Panc1 (cell line): ENCODE results near the gene KRT84. TPM values are rescaled to one million over a fixed set of nuclear protein-coding genes. Genes with fewer than 3 reads are reported as not detected.

ENCODE experiments used
- ATAC-seq: fragments of 200-7000 bp; cut with Tn5 transposase; 2 replicates; pipeline ENCODE4 v1.9.1; 2020; ENCODE audit warnings: mild to moderate bottlenecking, moderate library complexity
- BruUV-seq: library from RNA; stranded (reverse); fragments of 400-500 nt; replicated peaks from 2 replicates; lab custom pipeline; 2021; lab: Mats Ljungman, UMichigan
- CTCF ChIA-PET: fragments of 300-600 bp; sonication (Branson Sonifier 250); formaldehyde crosslinking; loops from one replicate; lab custom pipeline; 2022; ENCODE audit warnings: antibody characterized with exemption; lab: Charles Lee
- POLR2A ChIA-PET: fragments of 300-600 bp; sonication (Branson Sonifier 250); formaldehyde crosslinking; loops from one replicate; lab custom pipeline; 2022; ENCODE audit warnings: antibody characterized with exemption; lab: Charles Lee
- DNase-seq: peaks from one replicate; pipeline ENCODE4 v3.0.0-alpha.2; 2010; ENCODE audit warnings: low read depth, low spot score
- H3K27ac ChIP-seq: 2 replicates; pipeline ENCODE4 v1.5.1; 2011; ENCODE audit warnings: mild to moderate bottlenecking, low read length, inconsistent platforms
- H3K27me3 ChIP-seq: fragments of 200-500 bp; sonication (Bioruptor generic); 2 replicates; pipeline ENCODE4 v1.6.0; 2014; ENCODE audit warnings: low read length, inconsistent platforms; ENCODE audit not compliant: control insufficient read depth, insufficient read depth
- H3K36me3 ChIP-seq: fragments of 200-500 bp; sonication (Bioruptor generic); 2 replicates; pipeline ENCODE4 v1.5.1; 2014; ENCODE audit warnings: inconsistent platforms, mild to moderate bottlenecking, low read length, moderate library complexity; ENCODE audit not compliant: control insufficient read depth, insufficient read depth
- H3K4me1 ChIP-seq: 2 replicates; pipeline ENCODE4 v1.5.1; 2011; ENCODE audit warnings: inconsistent platforms, mild to moderate bottlenecking, low read length, moderate library complexity; ENCODE audit not compliant: control insufficient read depth, insufficient read depth
- H3K4me3 ChIP-seq, 2 experiments: 2 replicates each; pipeline ENCODE4 v1.5.1; 2011 to 2012; ENCODE audit warnings: low read depth in 2 of 2, low read length in 2 of 2, mild to moderate bottlenecking in 2 of 2, inconsistent platforms in 1 of 2, moderate library complexity in 1 of 2
- H3K9me3 ChIP-seq: fragments of 200-500 bp; sonication (Bioruptor generic); 2 replicates; pipeline ENCODE4 v1.5.1; 2014; ENCODE audit warnings: low read depth, mild to moderate bottlenecking, inconsistent platforms, low read length, moderate library complexity; ENCODE audit not compliant: control insufficient read depth, insufficient read depth
- POLR2AphosphoS5 ChIP-seq: IDR thresholded peaks from 2 replicates; pipeline ENCODE4 v1.6.1; 2012; ENCODE audit warnings: mild to moderate bottlenecking, low read depth, low read length, moderate library complexity
- SIN3A ChIP-seq: IDR thresholded peaks from 2 replicates; pipeline ENCODE4 v1.6.1; 2012; ENCODE audit warnings: low read depth, mild to moderate bottlenecking, low read length, moderate library complexity, borderline replicate concordance; ENCODE audit not compliant: insufficient read depth
- TCF7L2 ChIP-seq: IDR thresholded peaks from 2 replicates; pipeline ENCODE4 v1.6.1; 2011; ENCODE audit warnings: mild to moderate bottlenecking, low read depth, low read length, inconsistent platforms
- in situ Hi-C: cut with HindIII; loops from 2 replicates; pipeline ENCODE4 v1.10.0; 2016; ENCODE audit warnings: low sequenced_read_pairs, low pct_unique_long_range_greater_than_20kb
- intact Hi-C: fragments of 100-400 bp; cut with micrococcal nuclease; formaldehyde crosslinking; loops from one replicate; pipeline ENCODE4 v1.10.0; 2022; ENCODE audit not compliant: unreplicated experiment
- total RNA-seq: library from RNA; stranded (reverse); gene quantifications from one replicate; pipeline ENCODE4 v1.2.1, GENCODE V29; 2021; ENCODE audit not compliant: unreplicated experiment
- TF ChIP-seq, protein P1 (sequence below): fragments of 450-650 bp; IDR thresholded peaks from 2 replicates; pipeline ENCODE4 v1.5.1; 2017; ENCODE audit warnings: mild to moderate bottlenecking
- TF ChIP-seq, protein P2 (sequence below), 2 experiments: IDR thresholded peaks; 2 replicates each; pipeline ENCODE4 v1.6.1; 2011 to 2012; ENCODE audit warnings: low read depth in 2 of 2, control low read depth in 1 of 2, low read length in 1 of 2, mild to moderate bottlenecking in 1 of 2, moderate library complexity in 1 of 2; ENCODE audit not compliant: insufficient read depth in 1 of 2

Gene KRT84
- total RNA-seq, 1 experiment from 2014 or later: not detected

DNA sequence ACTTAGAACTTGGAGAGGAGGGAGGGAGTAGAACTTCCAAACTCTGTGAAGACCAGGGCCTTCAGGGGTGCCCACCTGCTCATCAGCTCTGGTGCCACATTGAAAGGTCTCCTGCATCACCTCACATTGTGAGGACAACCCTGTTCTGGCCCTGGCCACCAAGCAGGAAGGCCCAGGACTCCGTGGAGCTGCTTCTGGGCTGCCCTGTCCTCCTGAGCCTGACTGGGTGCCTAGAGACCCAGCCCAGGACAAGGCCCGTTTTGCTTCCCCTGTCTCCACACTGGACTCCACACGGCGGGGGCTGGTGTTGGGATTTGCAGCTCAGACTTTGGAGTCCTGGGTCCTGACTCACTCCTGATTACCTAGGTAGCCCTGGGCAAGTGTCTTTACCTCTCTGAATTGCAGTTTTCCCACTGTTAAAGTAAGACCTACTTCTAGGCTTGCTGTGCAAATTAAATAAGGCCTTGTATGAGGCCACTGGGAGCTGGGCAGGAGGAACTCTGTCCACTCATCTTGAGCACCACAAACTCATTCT, 33.2 kb upstream of the KRT84 start:
- BruUV-seq: no TSS peak
- no peak for TF ChIP-seq SIN3A
- TF ChIP-seq, protein P1, sequence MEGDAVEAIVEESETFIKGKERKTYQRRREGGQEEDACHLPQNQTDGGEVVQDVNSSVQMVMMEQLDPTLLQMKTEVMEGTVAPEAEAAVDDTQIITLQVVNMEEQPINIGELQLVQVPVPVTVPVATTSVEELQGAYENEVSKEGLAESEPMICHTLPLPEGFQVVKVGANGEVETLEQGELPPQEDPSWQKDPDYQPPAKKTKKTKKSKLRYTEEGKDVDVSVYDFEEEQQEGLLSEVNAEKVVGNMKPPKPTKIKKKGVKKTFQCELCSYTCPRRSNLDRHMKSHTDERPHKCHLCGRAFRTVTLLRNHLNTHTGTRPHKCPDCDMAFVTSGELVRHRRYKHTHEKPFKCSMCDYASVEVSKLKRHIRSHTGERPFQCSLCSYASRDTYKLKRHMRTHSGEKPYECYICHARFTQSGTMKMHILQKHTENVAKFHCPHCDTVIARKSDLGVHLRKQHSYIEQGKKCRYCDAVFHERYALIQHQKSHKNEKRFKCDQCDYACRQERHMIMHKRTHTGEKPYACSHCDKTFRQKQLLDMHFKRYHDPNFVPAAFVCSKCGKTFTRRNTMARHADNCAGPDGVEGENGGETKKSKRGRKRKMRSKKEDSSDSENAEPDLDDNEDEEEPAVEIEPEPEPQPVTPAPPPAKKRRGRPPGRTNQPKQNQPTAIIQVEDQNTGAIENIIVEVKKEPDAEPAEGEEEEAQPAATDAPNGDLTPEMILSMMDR: no peak
- no peak for TF ChIP-seq POLR2AphosphoS5
- TF ChIP-seq, protein P2, sequence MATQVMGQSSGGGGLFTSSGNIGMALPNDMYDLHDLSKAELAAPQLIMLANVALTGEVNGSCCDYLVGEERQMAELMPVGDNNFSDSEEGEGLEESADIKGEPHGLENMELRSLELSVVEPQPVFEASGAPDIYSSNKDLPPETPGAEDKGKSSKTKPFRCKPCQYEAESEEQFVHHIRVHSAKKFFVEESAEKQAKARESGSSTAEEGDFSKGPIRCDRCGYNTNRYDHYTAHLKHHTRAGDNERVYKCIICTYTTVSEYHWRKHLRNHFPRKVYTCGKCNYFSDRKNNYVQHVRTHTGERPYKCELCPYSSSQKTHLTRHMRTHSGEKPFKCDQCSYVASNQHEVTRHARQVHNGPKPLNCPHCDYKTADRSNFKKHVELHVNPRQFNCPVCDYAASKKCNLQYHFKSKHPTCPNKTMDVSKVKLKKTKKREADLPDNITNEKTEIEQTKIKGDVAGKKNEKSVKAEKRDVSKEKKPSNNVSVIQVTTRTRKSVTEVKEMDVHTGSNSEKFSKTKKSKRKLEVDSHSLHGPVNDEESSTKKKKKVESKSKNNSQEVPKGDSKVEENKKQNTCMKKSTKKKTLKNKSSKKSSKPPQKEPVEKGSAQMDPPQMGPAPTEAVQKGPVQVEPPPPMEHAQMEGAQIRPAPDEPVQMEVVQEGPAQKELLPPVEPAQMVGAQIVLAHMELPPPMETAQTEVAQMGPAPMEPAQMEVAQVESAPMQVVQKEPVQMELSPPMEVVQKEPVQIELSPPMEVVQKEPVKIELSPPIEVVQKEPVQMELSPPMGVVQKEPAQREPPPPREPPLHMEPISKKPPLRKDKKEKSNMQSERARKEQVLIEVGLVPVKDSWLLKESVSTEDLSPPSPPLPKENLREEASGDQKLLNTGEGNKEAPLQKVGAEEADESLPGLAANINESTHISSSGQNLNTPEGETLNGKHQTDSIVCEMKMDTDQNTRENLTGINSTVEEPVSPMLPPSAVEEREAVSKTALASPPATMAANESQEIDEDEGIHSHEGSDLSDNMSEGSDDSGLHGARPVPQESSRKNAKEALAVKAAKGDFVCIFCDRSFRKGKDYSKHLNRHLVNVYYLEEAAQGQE (IDR thresholded peaks at IDR 0.05; ENCODE audit: insufficient read depth in 1 of 2, low read depth in 2 of 2, low read length in 1 of 2): no peak
- TF ChIP-seq TCF7L2: no peak
- DNase-seq (no peak), ATAC-seq (no peak)
- Histone ChIP-seq H3K27ac (no peak overlapping the region), H3K27me3 (no peaks in the 10 kb centered on the region), H3K36me3 (no peaks in the 10 kb centered on the region), H3K9me3 (no peaks in the 10 kb centered on the region), H3K4me3 (no peak overlapping the region), H3K4me1 (no peaks in the 10 kb centered on the region)
- in situ Hi-C loops (no loop called here), intact Hi-C loops (no loop called here)
- ChIA-PET POLR2A (no interaction called here), CTCF (no interaction called here)

DNA sequence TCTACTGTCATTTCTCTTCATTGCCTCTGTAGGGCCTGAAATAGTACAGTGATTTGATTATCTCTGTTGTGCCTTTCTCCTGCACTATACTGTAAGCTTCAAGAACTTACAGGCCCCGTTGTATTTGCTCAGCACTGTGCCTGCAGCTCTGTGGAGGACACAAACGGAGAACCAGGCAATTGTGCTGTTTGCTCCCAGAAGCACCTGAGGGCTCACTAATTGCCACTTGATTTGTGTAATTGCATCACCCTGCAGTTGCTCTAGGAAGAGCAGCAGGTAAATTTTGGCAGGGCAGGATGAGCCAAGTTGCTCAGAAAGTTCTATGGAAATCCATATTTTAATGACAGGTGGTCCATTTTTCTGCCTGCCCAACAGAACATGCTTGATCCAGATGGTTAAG, 32.3 kb upstream of the KRT84 start:
- Histone ChIP-seq H3K4me3 (no peak overlapping the region), H3K4me1 (no peaks in the 10 kb centered on the region), H3K27me3 (no peaks in the 10 kb centered on the region), H3K27ac (no peak overlapping the region), H3K9me3 (no peaks in the 10 kb centered on the region), H3K36me3 (no peaks in the 10 kb centered on the region)
- no peak for TF ChIP-seq SIN3A
- TF ChIP-seq, protein P2 (IDR thresholded peaks at IDR 0.05; ENCODE audit: insufficient read depth in 1 of 2, low read depth in 2 of 2, low read length in 1 of 2): no peak
- TF ChIP-seq, protein P1: no peak
- in situ Hi-C loops (no loop called here), intact Hi-C loops (no loop called here)
- ChIA-PET CTCF (no interaction called here), POLR2A (no interaction called here)
- no peak for DNase-seq
- no TSS peak for BruUV-seq
- no peak for ATAC-seq
